Activated CD4-positive, alpha-beta memory T cell treated with anti-CD3 and anti-CD28 coated beads, Interleukin-2, amount 10 ng/mL, durations not matched to agents 7 days and 5 days (primary cell): ENCODE results near the gene PVR. TPM values are rescaled to one million over a fixed set of nuclear protein-coding genes. Genes with fewer than 3 reads are reported as not detected.
"Not testable (repeated sequence)": the region's sequence is repeated elsewhere in the genome, so short reads cannot be mapped to it uniquely, and the experiment has no call there.

ENCODE experiments used
- CTCF ChIA-PET: fragments of 350-600 bp; sonication (Branson Sonifier 250); formaldehyde crosslinking; loops from one replicate; lab custom pipeline; 2021; ENCODE audit warnings: antibody characterized with exemption, inconsistent platforms; lab: Charles Lee
- POLR2A ChIA-PET: fragments of 350-600 bp; sonication (Branson Sonifier 250); formaldehyde crosslinking; loops from one replicate; lab custom pipeline; 2021; ENCODE audit warnings: antibody characterized with exemption; lab: Charles Lee
- DNase-seq: peaks from one replicate; pipeline ENCODE4 v3.0.0-alpha.2; 2020
- H3K27ac Mint-ChIP-seq: one replicate; pipeline ENCODE4 v1.8.0; 2021; ENCODE audit warnings: mild to moderate bottlenecking, mixed read lengths
- H3K27me3 Mint-ChIP-seq: one replicate; pipeline ENCODE4 v1.8.0; 2021; ENCODE audit warnings: mixed read lengths
- H3K36me3 Mint-ChIP-seq: one replicate; pipeline ENCODE4 v1.8.0; 2021; ENCODE audit warnings: low read depth, mixed read lengths
- H3K4me1 Mint-ChIP-seq: one replicate; pipeline ENCODE4 v1.8.0; 2021; ENCODE audit warnings: mixed read lengths
- H3K4me3 Mint-ChIP-seq: one replicate; pipeline ENCODE4 v1.8.0; 2021; ENCODE audit warnings: mild to moderate bottlenecking, mixed read lengths
- H3K9me3 Mint-ChIP-seq: one replicate; pipeline ENCODE4 v1.8.0; 2021; ENCODE audit warnings: mixed read lengths
- total RNA-seq, 2 experiments: library from RNA; stranded (reverse); gene quantifications; one replicate each; pipeline ENCODE4 v1.2.3, GENCODE V29; 2021

The PVR gene
- total RNA-seq, 2 experiments from 2014 or later, result 1.7 to 2.1 TPM

DNA sequence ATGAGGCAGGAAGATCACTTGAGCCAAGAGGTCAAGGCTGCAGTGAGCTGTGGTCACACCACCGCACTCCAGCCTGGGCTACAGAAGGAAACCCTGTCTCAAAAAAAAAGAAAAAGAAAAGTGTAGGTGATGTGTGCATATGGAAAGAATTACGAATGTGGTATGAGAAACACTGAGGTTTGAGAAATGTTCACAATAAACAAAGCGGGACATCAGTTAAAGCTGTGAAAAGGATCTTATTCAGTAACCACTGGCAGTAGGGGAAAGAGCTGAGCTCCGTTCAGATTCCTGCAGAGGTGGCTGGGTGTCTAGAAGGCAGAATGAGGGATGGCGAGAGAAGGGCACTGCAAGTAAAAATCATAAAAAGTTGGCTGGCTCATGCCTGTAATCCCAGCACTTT is 34.5 kb upstream of the PVR start:
- Mint-ChIP-seq H3K4me3 (no peak overlapping the region), H3K4me1 (peaks cover 4% of the 10 kb centered on the region), H3K9me3 (peaks cover 10% of the 10 kb centered on the region), H3K27ac (no peak overlapping the region), H3K27me3 (no peaks in the 10 kb centered on the region), H3K36me3 (no peaks in the 10 kb centered on the region)
- POLR2A ChIA-PET, result no interaction called here
- CTCF ChIA-PET, result no interaction called here
- no peak for DNase-seq

DNA sequence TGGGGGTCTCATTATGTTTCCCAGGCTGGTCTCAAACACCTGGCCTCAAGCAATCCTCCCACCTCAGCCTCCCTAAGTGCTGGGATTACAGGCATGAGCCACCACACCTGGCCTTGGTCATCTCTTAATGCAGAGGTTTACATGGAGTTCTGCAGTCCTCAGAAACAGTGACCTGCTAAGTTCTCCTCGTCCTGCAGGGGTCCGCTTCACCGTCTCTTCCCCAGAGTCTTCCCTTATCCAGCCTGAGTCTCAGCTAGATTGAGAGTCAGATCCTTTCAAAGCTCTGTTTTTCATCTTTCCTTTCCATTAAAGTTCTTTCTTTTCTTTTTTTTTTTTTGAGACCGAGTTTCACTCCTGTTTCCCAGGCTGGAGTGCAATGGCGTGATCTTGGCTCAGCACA is 33.2 kb upstream of the PVR start:
- H3K9me3 Mint-ChIP-seq, H3K4me3 Mint-ChIP-seq, POLR2A ChIA-PET, H3K27me3 Mint-ChIP-seq, H3K27ac Mint-ChIP-seq, H3K4me1 Mint-ChIP-seq, CTCF ChIA-PET, H3K36me3 Mint-ChIP-seq, DNase-seq: not testable (repeated sequence)

GRCh38 chr19:44611812-44612295 is 31.9 kb upstream of the PVR start:
- Mint-ChIP-seq H3K36me3 (no peaks in the 10 kb centered on the region), H3K27ac (no peak overlapping the region), H3K27me3 (no peaks in the 10 kb centered on the region), H3K9me3 (peaks cover 6% of the 10 kb centered on the region), H3K4me1 (peaks cover 4% of the 10 kb centered on the region), H3K4me3 (no peak overlapping the region)
- DNase-seq, result no peak
- ChIA-PET POLR2A (no interaction called here), CTCF (no interaction called here)

GRCh38 chr19:44613295-44614178 is 30.2 kb upstream of the PVR start, which contains the start of gene IGSF23:
IGSF23 (plus strand) TSS chr19:44613563; CDS start chr19:44613646, 83 bp downstream.
- H3K4me3 Mint-ChIP-seq, result no peak within 1 kb of the TSS
- H3K9me3 Mint-ChIP-seq, result no peaks in the 10 kb centered on the region
- POLR2A ChIA-PET, result no interaction called here
- DNase-seq, result no peak
- H3K27me3 Mint-ChIP-seq, result no peaks in the 10 kb centered on the region
- no peaks in the 10 kb centered on the region for H3K36me3 Mint-ChIP-seq
- CTCF ChIA-PET, result no interaction called here
- H3K4me1 Mint-ChIP-seq, result no peaks in the 10 kb centered on the region
- no peak within 1 kb of the TSS for H3K27ac Mint-ChIP-seq

DNA sequence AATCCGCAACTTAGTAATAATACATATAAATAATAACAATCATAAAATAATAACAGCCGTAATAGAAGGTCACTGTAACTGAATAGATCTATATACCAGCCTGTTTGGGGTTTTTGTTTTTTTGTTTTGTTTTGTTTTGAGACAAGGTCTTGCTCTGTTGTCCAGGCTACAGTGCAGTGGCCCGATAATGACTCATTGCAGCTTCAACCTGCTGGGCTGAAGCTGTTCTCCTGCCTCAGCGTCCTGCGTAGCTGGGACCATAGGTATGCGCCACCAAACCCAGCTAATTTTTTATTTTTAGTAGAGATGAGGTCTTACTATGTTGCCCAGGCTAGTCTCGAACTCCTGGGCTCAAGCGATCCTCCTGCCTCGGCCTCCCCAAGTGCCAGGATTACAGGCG is 29.4 kb upstream of the PVR start:
- Mint-ChIP-seq H3K4me1 (no peaks in the 10 kb centered on the region), H3K27me3 (no peaks in the 10 kb centered on the region), H3K27ac (no peak overlapping the region), H3K4me3 (no peak overlapping the region), H3K9me3 (no peaks in the 10 kb centered on the region), H3K36me3 (no peaks in the 10 kb centered on the region)
- POLR2A ChIA-PET, result no interaction called here
- no peak for DNase-seq
- CTCF ChIA-PET, result no interaction called here

DNA sequence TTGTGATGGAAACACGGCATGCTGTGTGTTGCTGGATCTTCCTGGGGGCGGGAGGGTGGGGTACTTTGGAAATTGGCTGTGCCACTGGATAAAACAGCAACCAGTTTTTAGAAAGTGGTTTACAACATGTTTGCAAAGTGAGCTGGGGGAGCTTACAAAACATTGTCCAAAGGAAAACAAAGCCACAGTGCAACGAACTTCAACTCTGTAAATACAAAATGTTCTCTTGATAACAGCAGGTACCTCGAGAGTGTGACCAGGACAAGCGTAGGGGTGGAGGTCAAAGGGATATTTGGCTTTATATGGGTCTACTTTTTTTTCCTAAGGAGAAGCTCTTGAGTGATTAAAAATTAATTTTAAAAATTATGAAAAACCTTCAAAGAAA is 27.9 kb upstream of the PVR start:
- no peaks in the 10 kb centered on the region for H3K9me3 Mint-ChIP-seq
- no peaks in the 10 kb centered on the region for H3K4me1 Mint-ChIP-seq
- H3K4me3 Mint-ChIP-seq, result no peak overlapping the region
- no peak for DNase-seq
- H3K36me3 Mint-ChIP-seq, result no peaks in the 10 kb centered on the region
- H3K27ac Mint-ChIP-seq, result no peak overlapping the region
- CTCF ChIA-PET, result interaction anchor here (2.0 kb wide), 1 partner anchor 38 kb away, joined by 5 read pairs; no protein-coding TSS in a partner anchor
- no peaks in the 10 kb centered on the region for H3K27me3 Mint-ChIP-seq
- POLR2A ChIA-PET, result no interaction called here

GRCh38 chr19:44617110-44617880 is 26.4 kb upstream of the PVR start:
- POLR2A ChIA-PET, result no interaction called here
- Mint-ChIP-seq H3K36me3 (no peaks in the 10 kb centered on the region), H3K27me3 (no peaks in the 10 kb centered on the region), H3K4me3 (no peak overlapping the region), H3K27ac (no peak overlapping the region), H3K4me1 (no peaks in the 10 kb centered on the region), H3K9me3 (no peaks in the 10 kb centered on the region)
- no peak for DNase-seq
- CTCF ChIA-PET, result interaction anchor here (2.0 kb wide), 1 partner anchor 37 kb away, joined by 5 read pairs; no protein-coding TSS in a partner anchor

DNA sequence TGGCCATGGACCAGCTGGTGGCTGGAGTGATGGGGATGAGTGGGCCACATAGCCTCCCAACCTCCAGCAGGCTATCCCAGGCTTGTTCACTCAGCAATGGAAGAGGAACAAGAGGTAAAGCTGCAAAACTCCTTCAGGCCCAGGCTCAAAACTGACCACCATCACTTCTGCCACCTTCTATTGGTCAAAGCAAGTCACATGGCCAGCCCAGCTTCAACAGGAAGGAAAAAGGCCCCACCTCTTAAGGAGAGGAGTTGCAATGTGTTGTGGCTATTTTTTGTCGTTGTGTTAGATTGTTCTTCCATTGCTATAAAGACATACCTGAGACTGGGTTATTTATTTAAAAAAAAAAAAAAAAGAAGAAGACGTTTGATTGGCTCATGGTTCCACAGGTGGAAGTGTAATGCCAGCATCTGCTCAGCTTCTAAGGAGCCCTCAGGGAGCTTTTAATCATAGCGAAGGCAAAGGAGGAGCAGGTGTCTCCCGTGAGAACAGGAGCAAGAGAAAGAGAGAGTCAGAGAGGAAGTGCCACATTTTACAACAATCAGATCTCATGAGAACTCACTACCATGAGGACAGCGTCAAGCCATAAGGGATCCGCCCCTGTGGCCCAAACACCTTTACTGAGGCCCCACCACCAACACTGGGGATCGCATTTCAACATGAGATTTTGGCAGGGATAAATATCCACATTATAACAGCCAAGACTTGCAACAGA is 24.9 kb upstream of the PVR start:
- ChIA-PET POLR2A (no interaction called here), CTCF (no interaction called here)
- Mint-ChIP-seq H3K4me1 (no peaks in the 10 kb centered on the region), H3K27ac (no peak overlapping the region), H3K9me3 (no peaks in the 10 kb centered on the region), H3K4me3 (no peak overlapping the region), H3K27me3 (no peaks in the 10 kb centered on the region), H3K36me3 (no peaks in the 10 kb centered on the region)
- no peak for DNase-seq

- no peaks in the 10 kb centered on the region for H3K27me3 Mint-ChIP-seq
- H3K4me1 Mint-ChIP-seq, result no peaks in the 10 kb centered on the region
- H3K27ac Mint-ChIP-seq, result no peak overlapping the region
- no peaks in the 10 kb centered on the region for H3K9me3 Mint-ChIP-seq
- CTCF ChIA-PET, result no interaction called here
- POLR2A ChIA-PET, result no interaction called here
- H3K4me3 Mint-ChIP-seq, result no peak overlapping the region
- no peak for DNase-seq
- no peaks in the 10 kb centered on the region for H3K36me3 Mint-ChIP-seq
Observed at GRCh38 chr19:44620667-44621066, 23.0 kb upstream of the PVR start.

GRCh38 chr19:44621367-44621766 is 22.3 kb upstream of the PVR start:
- H3K27ac Mint-ChIP-seq, result no peak overlapping the region

GRCh38 chr19:44623080-44623479 is 20.6 kb upstream of the PVR start:
- Mint-ChIP-seq H3K9me3 (peaks cover 4% of the 10 kb centered on the region), H3K4me3 (no peak overlapping the region), H3K4me1 (no peaks in the 10 kb centered on the region), H3K27ac (no peak overlapping the region), H3K36me3 (no peaks in the 10 kb centered on the region), H3K27me3 (no peaks in the 10 kb centered on the region)
- CTCF ChIA-PET, result no interaction called here
- POLR2A ChIA-PET, result no interaction called here
- no peak for DNase-seq

More at GRCh38 chr19:44621367-44621766, 22.3 kb upstream of the PVR start:
- H3K27me3 Mint-ChIP-seq, result no peaks in the 10 kb centered on the region
- H3K4me3 Mint-ChIP-seq, result no peak overlapping the region
- no peak for DNase-seq
- H3K9me3 Mint-ChIP-seq, result peaks cover 2% of the 10 kb centered on the region
- no peaks in the 10 kb centered on the region for H3K36me3 Mint-ChIP-seq
- H3K4me1 Mint-ChIP-seq, result no peaks in the 10 kb centered on the region
- CTCF ChIA-PET, result no interaction called here
- POLR2A ChIA-PET, result no interaction called here

- Mint-ChIP-seq H3K4me3 (no peak overlapping the region), H3K4me1 (no peaks in the 10 kb centered on the region), H3K27ac (no peak overlapping the region), H3K27me3 (no peaks in the 10 kb centered on the region), H3K36me3 (no peaks in the 10 kb centered on the region), H3K9me3 (peaks cover 4% of the 10 kb centered on the region)
- CTCF ChIA-PET, result no interaction called here
- no peak for DNase-seq
- POLR2A ChIA-PET, result no interaction called here
Observed at GRCh38 chr19:44623626-44624025, 20.1 kb upstream of the PVR start.
